ENCODE results near the gene WDFY4.

The WDFY4 gene

DNA sequence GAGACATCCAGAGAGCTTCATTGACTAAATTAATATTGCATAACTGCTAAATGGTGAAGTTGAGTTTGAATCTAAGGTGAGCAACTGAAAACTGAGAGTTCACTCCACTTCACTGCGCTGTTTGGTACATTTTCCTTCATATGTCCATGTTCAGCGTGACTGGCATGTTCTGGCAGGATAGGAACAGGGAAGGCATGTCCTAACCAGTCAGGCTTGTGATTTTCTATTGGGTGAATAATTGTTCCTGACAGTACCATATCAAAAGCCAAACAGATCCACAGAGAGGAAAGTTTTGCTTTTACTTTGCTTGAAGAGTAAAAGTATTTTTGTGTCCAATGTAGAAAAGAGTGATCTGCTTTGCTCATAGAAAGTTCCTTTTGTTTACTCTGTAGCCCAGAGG, 53.2 kb downstream of the WDFY4 start:
- TF ChIP-seq SIN3A (IDR thresholded peaks at IDR 0.05; ENCODE audit: borderline replicate concordance, insufficient read depth, low read length): no peak
- TF ChIP-seq, protein P1, sequence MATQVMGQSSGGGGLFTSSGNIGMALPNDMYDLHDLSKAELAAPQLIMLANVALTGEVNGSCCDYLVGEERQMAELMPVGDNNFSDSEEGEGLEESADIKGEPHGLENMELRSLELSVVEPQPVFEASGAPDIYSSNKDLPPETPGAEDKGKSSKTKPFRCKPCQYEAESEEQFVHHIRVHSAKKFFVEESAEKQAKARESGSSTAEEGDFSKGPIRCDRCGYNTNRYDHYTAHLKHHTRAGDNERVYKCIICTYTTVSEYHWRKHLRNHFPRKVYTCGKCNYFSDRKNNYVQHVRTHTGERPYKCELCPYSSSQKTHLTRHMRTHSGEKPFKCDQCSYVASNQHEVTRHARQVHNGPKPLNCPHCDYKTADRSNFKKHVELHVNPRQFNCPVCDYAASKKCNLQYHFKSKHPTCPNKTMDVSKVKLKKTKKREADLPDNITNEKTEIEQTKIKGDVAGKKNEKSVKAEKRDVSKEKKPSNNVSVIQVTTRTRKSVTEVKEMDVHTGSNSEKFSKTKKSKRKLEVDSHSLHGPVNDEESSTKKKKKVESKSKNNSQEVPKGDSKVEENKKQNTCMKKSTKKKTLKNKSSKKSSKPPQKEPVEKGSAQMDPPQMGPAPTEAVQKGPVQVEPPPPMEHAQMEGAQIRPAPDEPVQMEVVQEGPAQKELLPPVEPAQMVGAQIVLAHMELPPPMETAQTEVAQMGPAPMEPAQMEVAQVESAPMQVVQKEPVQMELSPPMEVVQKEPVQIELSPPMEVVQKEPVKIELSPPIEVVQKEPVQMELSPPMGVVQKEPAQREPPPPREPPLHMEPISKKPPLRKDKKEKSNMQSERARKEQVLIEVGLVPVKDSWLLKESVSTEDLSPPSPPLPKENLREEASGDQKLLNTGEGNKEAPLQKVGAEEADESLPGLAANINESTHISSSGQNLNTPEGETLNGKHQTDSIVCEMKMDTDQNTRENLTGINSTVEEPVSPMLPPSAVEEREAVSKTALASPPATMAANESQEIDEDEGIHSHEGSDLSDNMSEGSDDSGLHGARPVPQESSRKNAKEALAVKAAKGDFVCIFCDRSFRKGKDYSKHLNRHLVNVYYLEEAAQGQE (IDR thresholded peaks at IDR 0.05; ENCODE audit: insufficient read depth in 1 of 2, low read depth in 2 of 2, low read length in 2 of 2): no peak
- TF ChIP-seq FOXP2 (optimal IDR thresholded peaks at IDR 0.05; ENCODE audit: borderline replicate concordance, extremely low read depth, extremely low read length, insufficient read depth): no peak
- no peak for TF ChIP-seq TAF1 (IDR thresholded peaks at IDR 0.05; ENCODE audit: borderline replicate concordance, insufficient read depth, low read length)
- TF ChIP-seq POLR2AphosphoS5 (IDR thresholded peaks at IDR 0.05; ENCODE audit: low read depth, low read length): no peak

DNA sequence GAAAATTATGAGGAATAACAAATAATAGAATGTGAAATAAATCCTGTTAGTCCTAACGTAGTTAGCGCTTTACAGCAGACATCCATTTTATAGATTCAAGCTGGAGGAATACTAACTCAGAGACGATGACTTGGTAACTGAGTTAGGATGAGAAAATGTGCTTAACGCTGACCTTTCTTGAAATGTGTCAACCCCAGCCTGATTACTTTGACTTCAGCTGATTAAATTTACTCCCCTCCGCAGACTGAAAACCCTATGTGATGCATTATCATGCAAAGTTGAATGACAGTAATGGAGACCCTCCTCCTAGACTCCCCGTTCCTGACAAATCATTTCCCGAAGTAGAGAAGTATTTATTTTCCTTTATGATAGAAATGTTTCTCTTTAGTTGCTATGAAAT, 54.5 kb downstream of the WDFY4 start:
- TF ChIP-seq TAF1 (IDR thresholded peaks at IDR 0.05; ENCODE audit: borderline replicate concordance, insufficient read depth, low read length) (no peak), SIN3A (IDR thresholded peaks at IDR 0.05; ENCODE audit: borderline replicate concordance, insufficient read depth, low read length) (no peak)
- TF ChIP-seq, protein P1 (IDR thresholded peaks at IDR 0.05; ENCODE audit: insufficient read depth in 1 of 2, low read depth in 2 of 2, low read length in 2 of 2): no peak

DNA sequence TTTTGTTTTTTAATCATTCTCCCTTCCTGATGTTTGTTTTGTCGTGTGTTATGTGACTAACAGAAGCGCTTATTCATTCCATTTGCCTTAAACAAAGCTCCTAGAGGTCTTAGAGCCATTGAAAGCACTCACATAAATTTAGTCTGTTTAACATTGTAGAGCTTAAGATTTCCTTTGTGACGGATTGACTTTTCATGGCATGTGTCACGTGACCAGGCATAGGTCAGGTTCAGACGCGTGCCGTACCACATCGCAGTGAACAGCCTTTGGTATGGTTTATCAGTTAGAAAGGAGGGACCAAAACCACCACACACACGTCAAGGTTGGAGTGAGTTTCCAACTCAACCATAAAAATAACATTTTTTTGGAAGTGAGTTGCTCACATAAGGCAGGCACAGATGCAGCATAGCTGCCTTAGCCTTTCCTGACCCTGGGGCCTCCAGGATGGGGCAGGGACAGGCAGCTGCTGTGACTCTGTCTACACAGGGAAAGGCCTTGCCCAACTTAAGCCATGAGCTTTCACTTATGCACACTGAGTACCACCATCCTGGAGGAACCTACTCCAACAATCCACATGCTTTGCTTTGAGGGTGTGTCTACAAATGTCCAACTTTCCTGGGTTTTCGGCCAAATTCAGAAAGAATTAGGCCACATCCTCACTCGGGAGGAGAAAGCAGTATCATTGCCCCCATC, 55.5 kb downstream of the WDFY4 start:
- no peak for TF ChIP-seq POLR2AphosphoS5 (IDR thresholded peaks at IDR 0.05; ENCODE audit: low read depth, low read length)
- TF ChIP-seq TAF1 (IDR thresholded peaks at IDR 0.05; ENCODE audit: borderline replicate concordance, insufficient read depth, low read length): no peak
- TF ChIP-seq SIN3A (IDR thresholded peaks at IDR 0.05; ENCODE audit: borderline replicate concordance, insufficient read depth, low read length): no peak
- TF ChIP-seq, protein P1 (IDR thresholded peaks at IDR 0.05; ENCODE audit: insufficient read depth in 1 of 2, low read depth in 2 of 2, low read length in 2 of 2): no peak
- TF ChIP-seq FOXP2 (optimal IDR thresholded peaks at IDR 0.05; ENCODE audit: borderline replicate concordance, extremely low read depth, extremely low read length, insufficient read depth): no peak

DNA sequence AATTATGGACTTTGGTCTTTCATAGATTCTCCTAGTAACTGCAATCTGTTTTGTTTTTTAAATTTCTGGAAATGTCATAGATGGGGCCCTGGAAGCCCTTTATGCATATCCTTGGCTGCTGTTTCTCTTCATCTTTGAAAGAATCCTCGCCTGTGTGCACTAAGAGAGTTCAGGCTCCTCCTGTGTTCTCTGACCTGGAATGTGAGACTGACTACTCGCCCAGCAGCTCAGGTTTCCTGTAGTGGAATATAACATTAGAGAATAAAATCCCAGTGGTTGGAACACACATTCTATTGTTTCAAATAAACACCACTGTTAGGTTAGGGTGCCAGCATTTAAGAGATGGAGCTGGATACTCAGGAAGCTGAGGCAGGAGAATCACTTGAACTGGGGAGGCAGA, 56.3 kb downstream of the WDFY4 start:
- TF ChIP-seq TAF1 (IDR thresholded peaks at IDR 0.05; ENCODE audit: borderline replicate concordance, insufficient read depth, low read length): no peak
- no peak for TF ChIP-seq FOXP2 (optimal IDR thresholded peaks at IDR 0.05; ENCODE audit: borderline replicate concordance, extremely low read depth, extremely low read length, insufficient read depth)
- TF ChIP-seq POLR2AphosphoS5 (IDR thresholded peaks at IDR 0.05; ENCODE audit: low read depth, low read length): no peak
- TF ChIP-seq, protein P1 (IDR thresholded peaks at IDR 0.05; ENCODE audit: insufficient read depth in 1 of 2, low read depth in 2 of 2, low read length in 2 of 2): no peak
- no peak for TF ChIP-seq SIN3A (IDR thresholded peaks at IDR 0.05; ENCODE audit: borderline replicate concordance, insufficient read depth, low read length)
